Stimulated activated naive CD8-positive, alpha-beta T cell treated with anti-CD3 and anti-CD28 coated beads, Interleukin-15, Interleukin-2, amounts not matched to agents 100 ng/mL and 50 ng/mL, for 24 hours (primary cell): ENCODE data around the gene PDE4D.

Experiments used
- H3K27ac Mint-ChIP-seq: one replicate; pipeline ENCODE4 v1.8.0; 2021; ENCODE audit warnings: mild to moderate bottlenecking, mixed read lengths
- H3K27me3 Mint-ChIP-seq: one replicate; pipeline ENCODE4 v1.8.0; 2021; ENCODE audit warnings: mixed read lengths
- H3K36me3 Mint-ChIP-seq: one replicate; pipeline ENCODE4 v1.8.0; 2021; ENCODE audit warnings: low read depth, mixed read lengths
- H3K4me1 Mint-ChIP-seq: one replicate; pipeline ENCODE4 v1.8.0; 2021; ENCODE audit warnings: low read depth, mixed read lengths
- H3K4me3 Mint-ChIP-seq: one replicate; pipeline ENCODE4 v1.8.0; 2021; ENCODE audit warnings: mild to moderate bottlenecking, mixed read lengths
- H3K9me3 Mint-ChIP-seq: one replicate; pipeline ENCODE4 v1.8.0; 2021; ENCODE audit warnings: mixed read lengths

PDE4D gene

DNA sequence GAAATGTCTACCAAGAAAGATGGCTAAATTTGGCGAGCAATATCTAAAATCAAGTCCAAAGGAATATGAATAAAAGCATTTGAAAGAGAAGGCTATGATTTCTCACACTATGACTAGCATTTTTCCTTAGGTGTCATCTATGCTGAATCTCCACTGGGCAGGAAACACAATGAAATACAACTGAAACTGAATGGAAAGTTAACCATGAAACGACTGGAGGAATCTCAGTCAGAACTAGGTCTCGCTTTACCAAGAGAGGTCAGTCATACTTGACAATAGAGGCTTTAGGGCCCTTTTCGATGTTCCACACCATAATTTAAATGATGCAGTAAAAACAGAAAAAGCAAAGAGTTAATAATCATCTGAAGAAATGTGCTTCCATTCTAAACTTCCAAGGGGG, 339.0 kb downstream of the PDE4D start:
- Mint-ChIP-seq H3K27me3 (no peaks in the 10 kb centered on the region), H3K4me3 (no peak overlapping the region), H3K36me3 (no peaks in the 10 kb centered on the region), H3K27ac (no peak overlapping the region), H3K9me3 (no peaks in the 10 kb centered on the region), H3K4me1 (no peaks in the 10 kb centered on the region)

DNA sequence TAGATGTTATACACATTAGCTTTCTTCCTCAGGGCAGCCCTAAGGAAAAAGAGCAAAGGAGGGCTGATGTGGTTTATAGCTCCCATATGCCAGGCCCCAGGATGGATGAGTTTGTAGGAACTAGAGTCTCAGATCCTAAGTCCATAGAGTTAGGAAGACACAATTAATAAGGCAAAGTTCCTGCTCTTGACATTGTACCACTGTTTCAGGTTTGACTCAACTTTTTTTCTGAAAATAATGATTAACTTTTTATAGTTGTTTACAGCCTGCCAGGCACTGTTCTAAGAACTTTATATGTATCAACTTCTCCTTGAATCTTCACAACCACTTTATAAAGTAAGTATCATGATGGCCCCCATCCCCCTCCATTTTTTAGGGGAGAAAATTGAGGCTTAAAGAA, 339.5 kb downstream of the PDE4D start:
- no peaks in the 10 kb centered on the region for H3K9me3 Mint-ChIP-seq
- no peak overlapping the region for H3K27ac Mint-ChIP-seq
- no peaks in the 10 kb centered on the region for H3K27me3 Mint-ChIP-seq
- H3K4me1 Mint-ChIP-seq = no peaks in the 10 kb centered on the region
- H3K4me3 Mint-ChIP-seq = no peak overlapping the region
- H3K36me3 Mint-ChIP-seq = no peaks in the 10 kb centered on the region

DNA sequence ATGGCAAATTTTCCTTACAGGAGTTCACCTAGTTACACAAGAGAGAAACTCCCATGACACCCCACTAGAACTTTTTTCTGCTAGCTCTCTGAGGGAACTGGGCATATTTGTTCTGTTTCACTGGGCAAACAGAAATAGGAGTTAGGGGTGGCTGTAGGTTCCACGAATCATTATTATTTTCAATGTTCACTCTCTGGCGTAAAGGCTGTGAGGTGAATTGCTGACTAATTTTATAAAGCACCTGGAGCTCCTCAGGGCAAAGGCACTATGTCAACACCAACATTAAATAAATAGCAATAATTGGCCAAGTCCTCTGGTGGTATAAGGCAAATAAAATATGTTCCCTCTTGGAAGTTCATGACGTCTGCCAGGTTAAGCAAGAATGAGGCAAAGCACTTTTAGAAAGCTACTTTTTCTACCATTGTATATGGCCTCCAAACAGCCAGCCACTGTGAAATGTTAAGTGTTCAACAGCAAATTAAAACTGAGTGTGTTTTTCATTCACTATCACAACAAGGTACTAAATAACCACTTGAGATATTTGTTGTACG, 344.6 kb downstream of the PDE4D start:
- H3K27ac Mint-ChIP-seq = no peak overlapping the region
- H3K4me3 Mint-ChIP-seq = no peak overlapping the region
- H3K9me3 Mint-ChIP-seq = no peaks in the 10 kb centered on the region
- no peaks in the 10 kb centered on the region for H3K27me3 Mint-ChIP-seq
- H3K4me1 Mint-ChIP-seq = no peaks in the 10 kb centered on the region
- no peaks in the 10 kb centered on the region for H3K36me3 Mint-ChIP-seq

- Mint-ChIP-seq H3K27me3 (no peaks in the 10 kb centered on the region), H3K36me3 (no peaks in the 10 kb centered on the region), H3K9me3 (no peaks in the 10 kb centered on the region), H3K4me3 (no peak overlapping the region), H3K4me1 (no peaks in the 10 kb centered on the region), H3K27ac (no peak overlapping the region)
Observed at GRCh38 chr5:59547731-59548130, 345.8 kb downstream of the PDE4D start.

GRCh38 chr5:59544573-59544972, 349.0 kb downstream of the PDE4D start:
- Mint-ChIP-seq H3K36me3 (no peaks in the 10 kb centered on the region), H3K4me3 (no peak overlapping the region), H3K4me1 (no peaks in the 10 kb centered on the region), H3K27ac (no peak overlapping the region), H3K27me3 (no peaks in the 10 kb centered on the region), H3K9me3 (no peaks in the 10 kb centered on the region)

- Mint-ChIP-seq H3K4me3 (no peak overlapping the region), H3K9me3 (no peaks in the 10 kb centered on the region), H3K4me1 (no peaks in the 10 kb centered on the region), H3K27ac (no peak overlapping the region), H3K36me3 (no peaks in the 10 kb centered on the region), H3K27me3 (no peaks in the 10 kb centered on the region)
Observed at GRCh38 chr5:59543821-59544442, 349.6 kb downstream of the PDE4D start.

GRCh38 chr5:59542851-59543820, 350.4 kb downstream of the PDE4D start:
- H3K4me3 Mint-ChIP-seq = no peak overlapping the region
- no peaks in the 10 kb centered on the region for H3K27me3 Mint-ChIP-seq
- no peak overlapping the region for H3K27ac Mint-ChIP-seq
- no peaks in the 10 kb centered on the region for H3K36me3 Mint-ChIP-seq
- no peaks in the 10 kb centered on the region for H3K9me3 Mint-ChIP-seq
- no peaks in the 10 kb centered on the region for H3K4me1 Mint-ChIP-seq

GRCh38 chr5:59542306-59542705, 351.2 kb downstream of the PDE4D start:
- H3K27ac Mint-ChIP-seq = no peak overlapping the region
- H3K4me3 Mint-ChIP-seq = no peak overlapping the region
- no peaks in the 10 kb centered on the region for H3K9me3 Mint-ChIP-seq
- no peaks in the 10 kb centered on the region for H3K4me1 Mint-ChIP-seq
- H3K36me3 Mint-ChIP-seq = no peaks in the 10 kb centered on the region
- H3K27me3 Mint-ChIP-seq = no peaks in the 10 kb centered on the region

DNA sequence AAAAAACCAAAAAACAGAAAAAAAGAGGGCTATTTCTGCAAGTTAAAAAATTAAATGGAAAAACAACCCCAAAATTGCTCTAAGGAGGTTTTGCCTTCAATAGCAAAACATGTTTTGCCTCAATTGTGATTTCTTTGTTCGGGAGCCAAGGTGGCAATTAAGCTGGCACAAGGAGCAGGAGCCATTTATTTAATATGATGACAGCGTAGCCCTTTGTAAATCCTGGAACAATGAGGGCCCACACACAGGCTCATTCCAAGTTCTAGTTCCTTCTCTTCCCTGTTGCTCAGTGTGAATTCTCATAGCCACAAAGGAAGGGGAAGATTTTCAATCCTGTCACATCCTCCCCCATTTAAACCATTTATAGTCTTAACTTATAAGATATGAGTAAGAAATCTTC, 353.2 kb downstream of the PDE4D start:
- Mint-ChIP-seq H3K4me1 (no peaks in the 10 kb centered on the region), H3K4me3 (no peak overlapping the region), H3K9me3 (no peaks in the 10 kb centered on the region), H3K36me3 (no peaks in the 10 kb centered on the region), H3K27ac (no peak overlapping the region), H3K27me3 (no peaks in the 10 kb centered on the region)

DNA sequence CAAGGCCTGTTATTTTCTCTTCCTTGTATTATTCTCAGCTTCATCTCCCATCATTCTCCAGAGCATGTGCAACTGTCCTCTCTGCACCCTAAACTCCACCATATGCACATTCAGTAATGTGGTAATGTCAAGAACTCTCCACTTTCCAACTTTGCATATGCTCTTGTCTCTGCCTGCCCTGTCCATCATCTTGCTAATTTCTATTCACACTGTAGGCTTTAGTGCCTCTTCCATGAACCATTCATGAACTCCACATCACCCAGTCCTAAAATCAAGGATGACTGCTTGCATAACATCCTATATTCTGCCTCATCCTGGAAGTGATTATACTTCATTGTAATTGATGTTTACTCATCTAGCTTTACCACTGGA, 354.8 kb downstream of the PDE4D start:
- Mint-ChIP-seq H3K4me1 (no peaks in the 10 kb centered on the region), H3K27me3 (no peaks in the 10 kb centered on the region), H3K27ac (no peak overlapping the region), H3K36me3 (no peaks in the 10 kb centered on the region), H3K9me3 (no peaks in the 10 kb centered on the region), H3K4me3 (no peak overlapping the region)

- Mint-ChIP-seq H3K4me1 (no peaks in the 10 kb centered on the region), H3K4me3 (no peak overlapping the region), H3K36me3 (no peaks in the 10 kb centered on the region), H3K9me3 (no peaks in the 10 kb centered on the region), H3K27me3 (no peaks in the 10 kb centered on the region), H3K27ac (no peak overlapping the region)
Observed at GRCh38 chr5:59537961-59538749, 355.4 kb downstream of the PDE4D start.

- no peaks in the 10 kb centered on the region for H3K27me3 Mint-ChIP-seq
- H3K4me1 Mint-ChIP-seq = no peaks in the 10 kb centered on the region
- no peak overlapping the region for H3K4me3 Mint-ChIP-seq
- H3K36me3 Mint-ChIP-seq = no peaks in the 10 kb centered on the region
- H3K9me3 Mint-ChIP-seq = no peaks in the 10 kb centered on the region
- H3K27ac Mint-ChIP-seq = no peak overlapping the region
Observed at GRCh38 chr5:59536875-59537274, 356.7 kb downstream of the PDE4D start.

DNA sequence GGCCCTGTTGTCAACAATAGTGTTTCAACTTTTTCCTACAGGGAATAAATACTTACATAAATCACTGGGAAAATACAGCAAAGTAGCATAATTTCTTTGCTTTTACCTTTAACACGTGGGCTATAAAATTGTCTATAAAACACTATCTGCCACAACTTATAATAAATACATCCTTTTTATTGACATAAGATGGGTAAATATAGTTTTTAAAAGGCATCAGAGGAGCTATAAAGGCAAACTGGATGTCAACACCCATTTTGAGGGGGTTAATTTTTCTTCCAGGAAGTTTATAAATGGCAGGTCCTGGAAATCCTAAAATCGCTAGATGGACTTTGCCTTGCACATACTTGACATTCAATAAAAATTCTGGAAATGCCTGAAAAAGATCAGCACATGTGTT, 358.0 kb downstream of the PDE4D start:
- Mint-ChIP-seq H3K4me3 (no peak overlapping the region), H3K9me3 (no peaks in the 10 kb centered on the region), H3K4me1 (no peaks in the 10 kb centered on the region), H3K36me3 (no peaks in the 10 kb centered on the region), H3K27ac (no peak overlapping the region), H3K27me3 (no peaks in the 10 kb centered on the region)

DNA sequence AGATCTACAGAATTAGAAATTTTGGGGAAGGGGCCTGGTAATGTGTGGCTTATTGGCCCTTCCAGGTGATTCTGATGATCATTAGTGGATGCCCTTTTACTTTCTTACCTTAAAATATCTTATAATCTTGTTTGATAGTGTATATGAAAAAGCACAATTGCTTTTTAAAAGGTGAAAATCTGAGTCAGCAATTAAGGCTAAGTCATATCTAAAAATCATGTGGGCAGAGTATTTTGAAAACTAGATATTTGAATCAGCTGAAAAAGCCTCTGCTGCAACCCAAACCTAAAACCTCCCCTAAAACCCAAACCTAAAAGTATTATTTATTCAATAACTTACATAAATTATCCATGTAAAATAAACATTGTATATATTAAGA, 359.8 kb downstream of the PDE4D start:
- H3K36me3 Mint-ChIP-seq = no peaks in the 10 kb centered on the region
- H3K4me1 Mint-ChIP-seq = no peaks in the 10 kb centered on the region
- no peaks in the 10 kb centered on the region for H3K27me3 Mint-ChIP-seq
- H3K27ac Mint-ChIP-seq = no peak overlapping the region
- H3K9me3 Mint-ChIP-seq = no peaks in the 10 kb centered on the region
- no peak overlapping the region for H3K4me3 Mint-ChIP-seq
